H9 (cell line): ENCODE results near the gene SCGB2A2. TPM values are rescaled to one million over a fixed set of nuclear protein-coding genes. Genes with fewer than 3 reads are reported as not detected.

ENCODE experiments used
- DNase-seq: peaks from one replicate; pipeline ENCODE4 v3.0.0-alpha.2; 2017
- H2AFZ ChIP-seq: one replicate; pipeline ENCODE4 v1.6.1; 2013; ENCODE audit warnings: mild to moderate bottlenecking, low read length, control low read depth, moderate library complexity
- H2AK5ac ChIP-seq: 2 replicates; pipeline ENCODE4 v1.6.1; 2013; ENCODE audit warnings: low read length, control low read depth, mixed read lengths; ENCODE audit not compliant: insufficient read length
- H2BK120ac ChIP-seq: one replicate; pipeline ENCODE4 v1.6.1; 2013; ENCODE audit warnings: low read depth, mild to moderate bottlenecking, low read length, control low read depth, inconsistent platforms; ENCODE audit not compliant: poor library complexity, severe bottlenecking
- H2BK12ac ChIP-seq: 2 replicates; pipeline ENCODE4 v1.6.1; 2013; ENCODE audit warnings: low read length, control low read depth, mixed read lengths, low read depth; ENCODE audit not compliant: insufficient read length
- H2BK15ac ChIP-seq: 2 replicates; pipeline ENCODE4 v1.6.1; 2013; ENCODE audit warnings: low read depth, low read length, control low read depth
- H2BK20ac ChIP-seq: one replicate; pipeline ENCODE4 v1.6.1; 2013; ENCODE audit warnings: low read depth, mild to moderate bottlenecking, low read length, control low read depth, inconsistent platforms; ENCODE audit not compliant: poor library complexity, severe bottlenecking
- H2BK5ac ChIP-seq: 2 replicates; pipeline ENCODE4 v1.6.1; 2013; ENCODE audit warnings: low read length, control low read depth, mixed read lengths; ENCODE audit not compliant: insufficient read length
- H3K14ac ChIP-seq: 2 replicates; pipeline ENCODE4 v1.6.1; 2013; ENCODE audit warnings: low read length, control low read depth; ENCODE audit not compliant: insufficient read depth
- H3K18ac ChIP-seq: 2 replicates; pipeline ENCODE4 v1.6.1; 2013; ENCODE audit warnings: low read depth, mild to moderate bottlenecking, mixed read lengths, low read length, control low read depth; ENCODE audit not compliant: insufficient read length
- H3K23ac ChIP-seq: 2 replicates; pipeline ENCODE4 v1.6.1; 2013; ENCODE audit warnings: low read length, control low read depth, mixed read lengths, low read depth; ENCODE audit not compliant: insufficient read length
- H3K23me2 ChIP-seq: 2 replicates; pipeline ENCODE4 v1.6.1; 2013; ENCODE audit warnings: low read depth, mild to moderate bottlenecking, mixed read lengths, low read length, control low read depth; ENCODE audit not compliant: insufficient read length, poor library complexity, severe bottlenecking
- H3K27ac ChIP-seq: 2 replicates; pipeline ENCODE4 v1.5.1; 2013; ENCODE audit warnings: low read length, control low read depth, mixed read lengths, low read depth; ENCODE audit not compliant: insufficient read length
- H3K27me3 ChIP-seq: 2 replicates; pipeline ENCODE4 v1.6.1; 2013; ENCODE audit warnings: low read length, control low read depth, inconsistent platforms; ENCODE audit not compliant: insufficient read depth
- H3K4ac ChIP-seq: 2 replicates; pipeline ENCODE4 v1.6.1; 2013; ENCODE audit warnings: low read depth, mild to moderate bottlenecking, control low read depth, inconsistent platforms, low read length, moderate library complexity
- H3K4me1 ChIP-seq: 2 replicates; pipeline ENCODE4 v1.6.1; 2013; ENCODE audit warnings: low read length, control low read depth, inconsistent platforms; ENCODE audit not compliant: insufficient read depth
- H3K4me2 ChIP-seq: 2 replicates; pipeline ENCODE4 v1.6.1; 2013; ENCODE audit warnings: low read length, control low read depth, mixed read lengths; ENCODE audit not compliant: insufficient read length, insufficient read depth
- H3K56ac ChIP-seq: 2 replicates; pipeline ENCODE4 v1.6.1; 2013; ENCODE audit warnings: low read depth, mild to moderate bottlenecking, mixed read lengths, low read length, control low read depth; ENCODE audit not compliant: insufficient read length
- H3K79me1 ChIP-seq: 2 replicates; pipeline ENCODE4 v1.6.1; 2013; ENCODE audit warnings: low read depth, mild to moderate bottlenecking, moderate library complexity, low read length, control low read depth, inconsistent platforms; ENCODE audit not compliant: insufficient read depth, poor library complexity, severe bottlenecking
- H3K79me2 ChIP-seq: 2 replicates; pipeline ENCODE4 v1.6.1; 2013; ENCODE audit warnings: low read length, control low read depth, inconsistent platforms; ENCODE audit not compliant: insufficient read depth
- H3K9ac ChIP-seq: 2 replicates; pipeline ENCODE4 v1.6.1; 2013; ENCODE audit warnings: low read length, control low read depth, mixed read lengths; ENCODE audit not compliant: insufficient read length; ENCODE audit errors: extremely low read depth
- H3K9me3 ChIP-seq: one replicate; pipeline ENCODE4 v1.6.1; 2013; ENCODE audit warnings: low read depth, low read length, inconsistent platforms; ENCODE audit not compliant: control insufficient read depth
- H3T11ph ChIP-seq: one replicate; pipeline ENCODE4 v1.6.1; 2013; ENCODE audit warnings: mild to moderate bottlenecking, low read length, control low read depth, inconsistent platforms
- H4K20me1 ChIP-seq: one replicate; pipeline ENCODE4 v1.6.1; 2013; ENCODE audit not compliant: control insufficient read depth, insufficient read length, insufficient read depth
- H4K5ac ChIP-seq: 2 replicates; pipeline ENCODE4 v1.6.1; 2013; ENCODE audit warnings: low read depth, mild to moderate bottlenecking, mixed read lengths, low read length, control low read depth; ENCODE audit not compliant: insufficient read length
- H4K8ac ChIP-seq: replicated peaks from 2 replicates; pipeline ENCODE4 v1.6.1; 2013; ENCODE audit warnings: low read length, control low read depth, mixed read lengths, low read depth; ENCODE audit not compliant: insufficient read length
- H4K91ac ChIP-seq: 2 replicates; pipeline ENCODE4 v1.6.1; 2013; ENCODE audit warnings: low read depth, mild to moderate bottlenecking, moderate library complexity, mixed read lengths, low read length, control low read depth; ENCODE audit not compliant: insufficient read length
- H3K27ac Mint-ChIP-seq, 3 experiments: 2 replicates in 2 of 3; 3 replicates in 1 of 3; pipeline ENCODE4 v1.8.0; 2020 to 2021; ENCODE audit warnings: mixed read lengths in 3 of 3, mild to moderate bottlenecking in 1 of 3, moderate library complexity in 1 of 3
- H3K27me3 Mint-ChIP-seq: 2 replicates; pipeline ENCODE4 v1.8.0; 2021; ENCODE audit warnings: low read depth, mild to moderate bottlenecking, moderate library complexity, mixed read lengths
- H3K36me3 Mint-ChIP-seq, 3 experiments: 2 replicates in 2 of 3; 3 replicates in 1 of 3; pipeline ENCODE4 v1.8.0; 2020 to 2021; ENCODE audit warnings: low read depth in 3 of 3, mixed read lengths in 3 of 3; ENCODE audit not compliant: insufficient read depth in 1 of 3
- H3K4me1 Mint-ChIP-seq, 2 experiments: 2 replicates each; pipeline ENCODE4 v1.8.0; 2020; ENCODE audit warnings: mixed read lengths in 2 of 2
- H3K4me3 Mint-ChIP-seq, 2 experiments: 2 replicates in 1 of 2; 3 replicates in 1 of 2; pipeline ENCODE4 v1.8.0; 2020 to 2021; ENCODE audit warnings: mild to moderate bottlenecking in 2 of 2, mixed read lengths in 2 of 2, moderate library complexity in 1 of 2
- H3K9me3 Mint-ChIP-seq, 2 experiments: 2 replicates in 1 of 2; 3 replicates in 1 of 2; pipeline ENCODE4 v1.8.0; 2020; ENCODE audit warnings: mild to moderate bottlenecking in 2 of 2, mixed read lengths in 2 of 2, moderate library complexity in 1 of 2
- CTCF ChIP-seq: fragments of 200-600 bp; sonication (generic); conservative IDR thresholded peaks from 3 replicates; pipeline ENCODE4 v1.8.0; 2021; ENCODE audit warnings: antibody characterized with exemption, mild to moderate bottlenecking
- WGBS: extraction: QIAGEN DNeasy Blood & Tissue Kit; methylation state at CpG from one replicate; pipeline ENCODE4 v1.1.7; 2013; ENCODE audit warnings: missing lambda C conversion rate, low lambda C conversion rate, mixed read lengths; ENCODE audit not compliant: insufficient read length; ENCODE audit errors: extremely low coverage; 5-methylcytosine and 5-hydroxymethylcytosine counted together
- total RNA-seq: library from RNA; stranded (reverse); gene quantifications from 2 replicates; pipeline ENCODE4 v1.2.1, GENCODE V29; 2021

The SCGB2A2 gene
- total RNA-seq, 1 experiment from 2014 or later, result not detected

- Histone ChIP-seq H3K56ac (no peak overlapping the region), H4K5ac (no peak overlapping the region), H2AFZ (no peak overlapping the region), H4K8ac (no peak overlapping the region), H2BK120ac (no peak overlapping the region), H3T11ph (no peak overlapping the region), H3K18ac (no peak overlapping the region), H3K14ac (no peak overlapping the region), H3K27ac (no peak overlapping the region), H2BK12ac (no peak overlapping the region), H4K20me1 (no peaks in the 10 kb centered on the region), H3K79me1 (no peaks in the 10 kb centered on the region), H3K4me1 (no peaks in the 10 kb centered on the region), H2BK5ac (no peak overlapping the region), H3K4me2 (no peak overlapping the region), H3K79me2 (no peaks in the 10 kb centered on the region), H3K27me3 (no peaks in the 10 kb centered on the region), H2BK15ac (no peak overlapping the region), H2AK5ac (no peak overlapping the region), H4K91ac (no peak overlapping the region), H3K9ac (no peak overlapping the region), H3K9me3 (peaks cover 25% of the 10 kb centered on the region), H3K23me2 (no peaks in the 10 kb centered on the region), H2BK20ac (no peak overlapping the region), H3K4ac (no peak overlapping the region), H3K23ac (no peak overlapping the region)
- no peak for TF ChIP-seq CTCF
- no peak for DNase-seq
- no CpG with 5 or more reads among the region's 3 CpGs for WGBS
- peaks cover 56 to 58% of the 10 kb centered on the region in 2 experiments for H3K9me3 Mint-ChIP-seq
- H3K36me3 Mint-ChIP-seq, result peaks cover 0 to 16% (median 1%) of the 10 kb centered on the region in 3 experiments; a peak in 6 of 7 replicates
- no peaks in the 10 kb centered on the region for H3K4me1 Mint-ChIP-seq
- H3K27ac Mint-ChIP-seq, result no peak overlapping the region
- H3K27me3 Mint-ChIP-seq, result peaks cover 17% of the 10 kb centered on the region
- no peak overlapping the region for H3K4me3 Mint-ChIP-seq
Measured at GRCh38 chr11:62253999-62254542, 15.9 kb upstream of the SCGB2A2 start.
